ENCODE results near the gene SLC6A12.

SLC6A12 gene

DNA sequence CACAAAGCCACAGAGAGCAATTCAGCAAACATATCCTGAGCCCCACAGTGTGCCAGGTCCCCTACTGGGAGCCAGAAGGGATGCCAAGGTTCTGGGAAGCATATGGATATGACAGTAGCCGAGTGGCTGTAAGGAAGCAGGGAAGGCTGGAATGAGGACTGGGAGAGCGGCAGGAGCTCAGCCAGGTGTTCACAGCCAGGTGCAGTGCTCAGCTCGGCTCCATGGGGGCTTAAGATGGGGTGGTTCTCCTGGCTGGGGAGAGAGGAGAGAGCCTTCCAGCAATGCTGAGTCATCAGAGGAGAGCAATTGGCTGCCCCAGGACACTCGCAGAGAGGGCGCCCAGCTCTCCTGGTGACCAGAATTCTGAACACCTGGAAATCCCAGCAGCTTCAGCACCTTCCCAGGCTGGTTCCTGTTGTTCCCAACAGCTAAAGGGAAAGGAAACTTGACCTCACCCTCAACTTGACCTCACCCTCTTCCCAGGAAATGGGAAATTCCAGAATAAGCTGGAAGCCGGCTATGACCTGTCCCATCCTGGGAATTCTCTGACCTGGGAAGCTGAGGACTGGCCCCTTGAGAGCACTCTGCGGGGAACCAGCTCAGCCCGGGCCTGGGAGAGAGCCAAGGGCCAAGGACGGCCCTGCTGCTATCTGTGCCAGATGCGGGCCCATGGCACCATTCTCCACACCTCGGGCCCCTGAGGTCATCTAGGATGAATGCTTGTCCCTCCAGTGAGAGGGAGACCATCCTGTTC is 34.6 kb downstream of the SLC6A12 start:
- no peak overlapping the region for H3K4me3 ChIP-seq (ENCODE audit: low read depth, low read length)

DNA sequence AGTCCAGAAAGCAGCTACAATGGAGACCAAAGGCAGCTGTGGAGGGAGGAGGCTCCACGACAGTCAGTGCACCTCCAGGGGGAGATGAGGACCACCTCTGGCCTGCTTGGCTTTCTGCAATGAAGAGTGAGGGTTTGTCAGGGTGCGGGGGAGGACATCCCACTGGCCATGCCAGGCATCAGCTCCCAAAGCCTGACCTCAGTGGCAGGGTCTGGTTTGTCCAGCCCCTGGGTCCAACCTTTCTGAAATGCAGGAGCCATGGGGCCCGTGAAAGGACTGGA is 35.2 kb downstream of the SLC6A12 start:
- H3K4me3 ChIP-seq (ENCODE audit: low read depth, low read length): no peak overlapping the region

DNA sequence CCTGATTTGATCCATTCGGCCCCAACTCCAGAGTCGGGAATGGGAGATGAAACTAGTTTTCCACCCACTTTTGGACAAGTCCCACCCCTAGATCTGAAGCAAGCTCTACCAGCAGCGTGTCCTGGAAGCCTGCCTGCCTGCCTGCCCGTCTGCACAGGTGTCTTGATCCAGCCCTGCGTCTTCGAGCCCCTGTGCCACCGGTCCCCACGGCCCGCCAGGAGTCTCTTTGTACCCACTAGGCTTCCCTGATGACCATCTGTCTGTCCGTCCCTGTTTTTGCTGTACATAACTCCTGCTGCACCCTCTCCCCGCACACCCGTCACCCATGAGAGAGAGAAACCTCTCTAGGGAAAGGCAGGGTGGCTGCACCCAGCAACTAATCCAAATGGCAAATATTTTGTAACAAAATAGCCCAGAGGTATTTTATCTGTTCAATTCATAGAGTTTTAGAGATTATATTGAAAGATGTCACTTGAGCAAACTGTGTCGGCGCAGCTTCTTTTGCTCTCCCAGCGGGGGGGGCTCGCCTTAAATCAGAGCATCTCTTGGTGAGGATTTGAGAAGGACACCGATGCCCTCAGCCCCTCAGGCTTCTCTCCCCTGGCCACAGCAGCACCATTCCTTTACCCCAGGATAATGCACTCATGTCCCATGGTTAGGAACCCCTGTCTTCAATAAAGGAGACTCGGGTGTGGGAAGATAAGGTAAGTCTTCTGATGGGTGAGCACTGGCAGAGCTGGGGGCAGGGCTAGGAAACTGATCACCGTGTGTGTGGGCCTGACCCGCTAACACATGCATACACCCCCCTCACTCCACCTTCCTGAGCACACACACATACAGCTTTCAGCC is 35.8 kb downstream of the SLC6A12 start:
- no peak overlapping the region for H3K4me3 ChIP-seq (ENCODE audit: low read depth, low read length)

DNA sequence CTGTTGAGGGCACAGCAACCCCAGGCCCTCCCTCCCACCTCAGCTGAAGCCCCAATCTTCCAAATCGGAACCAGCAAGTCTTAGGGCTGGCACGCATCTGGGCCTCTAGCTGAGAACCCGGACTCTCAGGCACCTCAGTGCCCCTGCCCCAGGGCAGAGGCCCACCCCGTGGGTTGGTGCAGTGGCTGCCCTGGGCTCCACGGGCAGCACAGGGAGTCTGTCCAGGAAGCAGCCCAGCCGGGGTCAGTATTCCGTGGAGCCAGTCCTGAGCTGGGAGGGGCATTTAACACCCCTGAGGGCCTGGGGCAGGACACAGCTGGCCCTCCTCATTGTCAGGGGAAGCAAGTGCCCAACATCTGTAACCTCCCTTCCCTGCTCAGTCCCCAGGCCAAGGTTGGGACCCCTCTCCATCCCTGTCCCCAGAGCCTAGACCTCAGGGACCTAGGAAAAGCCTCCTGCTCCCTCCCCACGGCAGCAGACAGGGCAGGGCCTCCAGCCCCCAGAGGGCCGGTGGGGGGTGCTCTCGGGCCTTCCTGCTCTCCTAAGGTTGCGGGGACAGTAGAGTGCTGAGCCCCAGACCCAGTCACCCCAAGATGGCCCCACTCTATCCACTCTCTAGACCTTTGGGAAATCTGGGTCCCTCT is 36.5 kb downstream of the SLC6A12 start:
- no peak overlapping the region for H3K4me3 ChIP-seq (ENCODE audit: low read depth, low read length)

DNA sequence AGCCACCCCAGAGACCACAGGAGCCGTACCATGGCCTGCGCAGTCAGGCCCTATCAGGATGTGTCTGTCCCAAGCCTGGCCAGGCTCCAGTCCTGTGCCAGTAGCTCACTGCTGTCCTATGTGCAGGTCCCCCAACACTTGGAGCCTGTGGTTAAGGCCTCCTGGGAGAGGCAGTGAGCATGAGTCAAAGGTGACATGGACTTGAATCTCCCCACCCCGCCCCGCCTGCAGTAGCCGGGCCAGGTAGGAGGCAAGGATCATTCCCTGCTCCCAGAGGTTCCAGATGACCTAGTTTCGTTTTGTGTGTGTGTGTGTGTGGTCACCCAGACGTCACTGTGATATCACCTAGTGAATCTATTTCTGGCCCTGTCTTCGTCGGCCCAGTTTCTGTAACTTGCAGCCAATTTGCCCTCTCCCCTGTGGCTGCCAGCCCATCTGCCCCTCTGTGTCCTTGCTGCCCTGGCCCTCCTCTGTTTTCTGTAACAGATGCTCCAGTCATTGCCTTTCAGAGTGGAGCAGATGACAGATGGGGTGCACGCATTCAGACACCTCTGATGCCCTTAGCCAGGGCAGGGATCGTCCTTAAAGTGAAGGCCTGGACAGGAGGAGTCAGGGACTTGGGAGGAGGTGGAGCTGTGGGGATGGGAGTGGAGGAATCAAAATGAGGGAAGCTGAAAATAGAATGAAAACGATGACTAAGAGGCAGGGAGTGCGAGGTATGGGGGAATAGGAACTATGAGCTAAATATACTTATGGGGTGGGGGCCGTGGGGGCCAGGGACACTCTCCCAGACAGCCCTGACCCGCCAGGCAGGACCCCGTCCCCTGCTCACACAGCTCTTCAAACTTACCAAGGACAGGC is 37.4 kb downstream of the SLC6A12 start:
- no peak overlapping the region for H3K4me3 ChIP-seq (ENCODE audit: low read depth, low read length)

DNA sequence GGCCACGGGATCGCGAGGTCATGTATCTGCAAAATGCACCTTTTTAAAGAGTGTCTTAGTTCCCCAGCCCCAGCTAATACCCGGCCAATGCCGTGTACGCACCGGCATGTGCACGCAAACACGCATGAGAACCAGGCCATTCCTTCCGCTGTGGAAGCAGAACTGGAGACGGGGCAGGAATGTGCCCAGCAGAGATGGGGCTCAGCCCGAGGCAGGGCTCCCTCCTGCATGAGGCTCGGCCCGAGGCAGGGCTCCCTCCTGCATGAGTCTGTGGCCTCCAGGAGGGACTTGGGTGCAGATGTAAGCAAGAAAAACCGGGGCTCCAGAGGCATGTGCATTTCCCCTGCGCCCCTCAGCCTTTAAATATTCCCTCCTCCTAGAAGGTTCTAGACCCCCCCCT is 38.2 kb downstream of the SLC6A12 start:
- no peak overlapping the region for H3K4me3 ChIP-seq (ENCODE audit: low read depth, low read length)

DNA sequence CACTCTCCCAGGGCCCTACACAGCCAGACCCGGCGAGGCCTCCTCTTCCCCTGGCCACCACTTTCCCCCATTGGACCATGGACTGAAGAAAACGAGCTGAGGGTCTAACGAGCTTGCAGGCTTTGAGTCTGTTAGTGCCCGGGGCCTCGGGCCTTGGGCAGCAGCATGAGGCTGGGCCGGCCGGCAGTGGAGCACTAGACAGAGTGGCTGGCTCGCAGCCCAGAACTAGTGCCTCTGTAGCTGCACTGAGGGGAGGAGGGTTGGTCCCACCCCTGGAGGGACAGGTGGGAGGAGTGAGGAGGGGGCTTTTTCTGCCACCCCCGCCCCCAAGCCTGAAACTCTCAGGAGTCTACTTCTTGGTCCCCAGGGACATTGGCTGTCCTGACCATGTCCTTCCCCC is 38.7 kb downstream of the SLC6A12 start:
- no peak overlapping the region for H3K4me3 ChIP-seq (ENCODE audit: low read depth, low read length)

DNA sequence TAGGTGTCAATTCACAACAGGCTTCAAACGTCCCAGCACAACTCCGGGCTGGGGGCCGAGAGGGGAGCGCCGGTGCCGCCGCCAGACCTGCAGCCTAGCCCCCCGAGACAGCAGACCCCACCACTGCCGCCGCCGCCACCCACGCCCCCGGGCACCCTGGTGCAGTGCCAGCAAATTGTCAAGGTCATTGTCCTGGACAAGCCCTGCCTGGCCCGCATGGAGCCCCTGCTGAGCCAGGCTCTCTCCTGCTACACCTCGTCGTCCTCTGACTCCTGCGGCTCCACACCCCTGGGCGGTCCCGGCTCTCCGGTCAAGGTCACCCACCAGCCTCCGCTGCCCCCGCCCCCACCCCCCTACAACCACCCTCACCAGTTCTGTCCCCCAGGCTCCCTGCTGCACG is 39.4 kb downstream of the SLC6A12 start:
- H3K4me3 ChIP-seq (ENCODE audit: low read depth, low read length): no peak overlapping the region

DNA sequence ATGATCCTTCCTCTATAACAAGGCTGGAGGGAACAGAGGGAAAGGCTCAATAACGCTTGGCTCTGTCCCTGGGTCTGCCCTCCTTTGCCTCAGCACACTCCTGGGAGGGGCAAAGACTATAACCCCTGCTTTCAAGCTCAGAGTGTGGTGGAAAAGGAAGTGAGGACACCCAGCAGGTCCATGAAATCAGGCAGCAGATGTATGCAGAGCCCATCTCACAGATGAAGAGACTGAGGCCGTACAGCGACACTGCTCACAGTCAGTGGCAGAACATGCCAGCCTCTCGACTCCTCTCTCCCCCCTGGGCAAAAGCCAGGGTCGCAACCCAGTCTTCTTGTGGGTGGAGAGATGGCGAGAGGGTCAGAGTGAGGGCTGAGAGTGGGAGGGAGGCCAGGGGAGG is 39.8 kb downstream of the SLC6A12 start:
- no peak overlapping the region for H3K4me3 ChIP-seq (ENCODE audit: low read depth, low read length)

DNA sequence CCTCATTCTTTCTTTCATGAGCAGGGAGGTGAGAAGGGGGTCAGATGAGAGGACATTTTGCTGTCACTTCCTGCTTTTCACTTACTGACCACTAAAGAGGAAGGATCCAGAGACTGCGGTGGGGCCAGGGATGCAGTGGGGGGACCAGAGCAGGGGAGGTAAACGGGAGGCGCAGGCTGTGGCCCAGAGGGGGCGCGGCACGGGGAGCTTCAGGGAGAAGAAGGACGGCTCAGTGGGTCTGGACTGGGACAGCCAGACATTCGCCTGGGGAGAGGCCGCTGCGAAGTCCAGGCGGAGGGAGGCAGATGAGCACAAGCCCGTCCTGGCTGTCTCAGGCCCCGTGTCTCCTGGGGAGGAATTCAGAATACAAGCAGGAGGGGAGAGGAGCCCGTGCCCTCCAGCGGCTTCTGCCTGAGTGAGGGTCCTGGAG is 41.2 kb downstream of the SLC6A12 start:
- H3K4me3 ChIP-seq (ENCODE audit: low read depth, low read length): no peak overlapping the region

DNA sequence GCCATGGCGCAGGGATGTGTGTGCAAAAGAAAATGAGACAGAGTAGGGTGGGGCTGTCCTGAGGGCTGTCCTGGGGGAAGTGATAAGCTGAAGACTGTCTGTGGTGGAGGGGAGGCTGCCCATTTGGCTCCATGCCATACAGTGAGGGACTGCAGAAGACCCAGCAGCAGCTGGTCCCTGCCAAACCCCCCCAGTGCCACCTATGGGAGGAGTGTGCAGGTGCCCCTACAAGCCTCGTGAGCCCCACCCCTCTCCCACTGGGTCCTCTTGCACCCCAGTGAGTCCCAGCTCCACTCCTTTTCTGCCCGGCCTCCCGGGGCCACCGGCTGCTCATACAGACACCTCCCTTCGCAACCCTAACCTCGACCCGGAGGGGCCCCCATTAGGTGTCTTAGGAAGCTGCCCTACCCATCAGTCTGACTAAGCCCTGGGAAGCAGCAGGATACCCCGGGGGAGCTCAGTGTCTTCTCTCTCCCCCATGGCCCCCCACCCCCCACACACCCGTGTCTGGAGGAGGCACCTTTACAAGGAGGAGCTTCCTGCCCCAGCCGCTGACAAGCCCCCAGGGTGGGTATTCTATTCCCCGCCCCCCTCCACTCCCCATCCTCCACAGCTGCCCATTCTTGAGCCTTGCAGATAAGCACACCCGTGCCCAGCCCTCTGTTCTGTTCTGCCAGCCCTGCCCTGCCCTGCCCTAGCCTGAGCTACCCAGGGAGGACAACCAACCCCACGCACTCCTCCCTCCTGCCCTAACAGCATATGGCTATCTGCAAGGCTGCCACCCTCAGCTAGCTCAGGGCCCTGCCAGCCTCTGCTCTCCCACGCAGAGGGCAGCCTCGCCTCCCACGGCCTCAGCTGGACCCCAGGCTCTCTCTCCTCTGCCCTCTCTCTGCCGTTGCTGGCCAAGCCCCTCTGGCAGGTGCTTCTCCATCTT is 41.9 kb downstream of the SLC6A12 start:
- H3K4me3 ChIP-seq (ENCODE audit: low read depth, low read length): no peak overlapping the region

DNA sequence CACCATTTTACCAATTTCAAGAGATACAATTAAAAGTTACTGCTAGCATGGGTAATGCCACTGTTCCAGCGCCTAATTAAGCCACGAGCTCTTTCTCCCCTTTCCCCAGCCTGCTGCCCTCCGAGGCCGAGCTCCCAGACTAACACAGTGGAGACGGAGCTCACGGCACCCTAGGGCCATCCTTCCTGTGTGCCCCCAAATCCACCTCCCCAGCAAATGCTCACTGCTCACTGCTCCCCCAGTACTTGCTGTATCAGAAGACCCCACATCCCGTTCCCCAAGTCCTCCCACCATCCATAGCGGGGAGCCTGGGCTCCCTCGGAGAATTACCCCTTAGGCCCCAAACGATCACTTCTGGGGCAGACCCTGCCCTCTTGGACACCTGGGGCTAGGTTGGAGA is 42.7 kb downstream of the SLC6A12 start:
- no peak overlapping the region for H3K4me3 ChIP-seq (ENCODE audit: low read depth, low read length)

DNA sequence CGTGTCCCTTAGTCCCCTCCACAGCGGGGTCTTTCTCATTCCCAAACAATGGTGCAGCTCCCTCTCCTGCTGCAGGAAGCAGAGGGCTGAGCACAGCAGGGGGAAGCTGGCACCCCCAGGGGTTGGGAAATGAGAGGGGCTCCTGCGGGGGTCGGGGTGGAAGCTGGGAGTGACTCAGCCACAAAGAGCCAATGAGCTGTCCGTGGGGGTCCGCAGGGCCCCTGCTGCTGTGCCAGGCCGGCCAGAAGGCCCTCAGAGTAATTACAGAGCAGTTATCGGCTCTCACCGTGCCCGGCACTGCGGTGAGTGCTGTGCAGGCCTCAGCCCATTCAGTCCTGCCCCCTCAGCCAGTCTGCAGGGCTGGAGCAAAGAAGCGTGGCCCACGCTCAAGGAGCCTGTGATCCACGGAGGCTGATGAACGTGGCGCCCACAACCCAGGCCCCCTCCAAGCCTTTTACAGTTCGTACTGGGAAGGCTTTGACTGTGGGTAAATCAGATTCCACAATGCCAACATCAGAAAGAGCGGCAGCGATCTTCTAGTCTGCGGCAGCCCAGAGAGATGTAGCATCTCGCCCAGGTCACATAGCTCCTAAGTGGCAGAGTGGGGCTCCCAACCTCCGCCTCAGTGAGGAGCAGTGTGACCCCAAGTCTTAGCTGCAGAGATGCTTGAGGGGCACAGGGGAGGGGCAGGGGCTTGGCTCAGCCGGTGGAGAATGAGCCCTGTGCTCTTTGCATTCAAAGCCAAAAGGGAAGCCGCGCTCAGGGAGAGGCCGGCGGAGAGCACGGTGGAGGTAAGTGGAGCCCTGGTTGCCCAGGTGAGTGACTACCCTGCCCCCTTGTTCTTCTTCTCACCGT is 43.4 kb downstream of the SLC6A12 start:
- no peak overlapping the region for H3K4me3 ChIP-seq (ENCODE audit: low read depth, low read length)

DNA sequence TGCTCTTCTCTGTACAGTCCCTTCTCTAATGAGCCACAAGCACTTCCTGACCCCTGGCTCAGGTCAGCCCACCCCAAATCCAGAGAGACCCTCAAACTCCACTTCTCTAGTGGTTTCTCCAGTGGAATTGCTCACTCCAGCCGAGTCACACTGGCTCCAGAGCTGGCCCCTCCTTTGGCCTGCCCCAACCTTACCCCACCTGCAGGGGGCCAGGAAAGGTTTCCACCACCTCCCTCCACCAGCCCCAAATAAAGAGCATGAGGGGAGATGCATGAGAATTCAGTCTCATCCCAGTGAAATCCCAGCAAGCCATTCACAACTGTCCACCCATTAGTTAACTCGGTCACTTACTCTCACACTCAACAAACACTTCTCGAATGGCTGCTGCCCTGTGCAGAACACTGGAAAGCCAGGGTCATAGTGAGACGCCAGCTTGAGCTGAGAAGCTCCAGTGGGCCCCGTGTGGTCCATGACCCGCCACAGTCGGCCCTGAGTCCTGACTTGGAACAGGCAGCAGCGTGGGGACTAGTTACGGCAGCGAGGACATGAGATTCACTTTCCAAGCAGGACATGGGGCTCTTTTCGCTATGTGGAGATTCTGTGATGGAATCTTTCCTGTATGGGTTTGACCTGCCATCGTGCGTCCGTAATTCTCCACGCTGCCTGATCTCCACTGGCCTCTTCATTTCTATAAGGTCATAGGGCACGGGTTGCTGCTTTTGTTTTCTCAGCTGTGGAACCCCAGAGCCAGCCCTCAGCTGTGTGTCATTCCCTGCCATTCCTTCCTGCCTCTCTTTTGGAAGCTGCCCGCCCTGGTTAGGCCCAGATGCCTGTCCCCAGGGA is 44.2 kb downstream of the SLC6A12 start:
- H3K4me3 ChIP-seq (ENCODE audit: low read depth, low read length): no peak overlapping the region

DNA sequence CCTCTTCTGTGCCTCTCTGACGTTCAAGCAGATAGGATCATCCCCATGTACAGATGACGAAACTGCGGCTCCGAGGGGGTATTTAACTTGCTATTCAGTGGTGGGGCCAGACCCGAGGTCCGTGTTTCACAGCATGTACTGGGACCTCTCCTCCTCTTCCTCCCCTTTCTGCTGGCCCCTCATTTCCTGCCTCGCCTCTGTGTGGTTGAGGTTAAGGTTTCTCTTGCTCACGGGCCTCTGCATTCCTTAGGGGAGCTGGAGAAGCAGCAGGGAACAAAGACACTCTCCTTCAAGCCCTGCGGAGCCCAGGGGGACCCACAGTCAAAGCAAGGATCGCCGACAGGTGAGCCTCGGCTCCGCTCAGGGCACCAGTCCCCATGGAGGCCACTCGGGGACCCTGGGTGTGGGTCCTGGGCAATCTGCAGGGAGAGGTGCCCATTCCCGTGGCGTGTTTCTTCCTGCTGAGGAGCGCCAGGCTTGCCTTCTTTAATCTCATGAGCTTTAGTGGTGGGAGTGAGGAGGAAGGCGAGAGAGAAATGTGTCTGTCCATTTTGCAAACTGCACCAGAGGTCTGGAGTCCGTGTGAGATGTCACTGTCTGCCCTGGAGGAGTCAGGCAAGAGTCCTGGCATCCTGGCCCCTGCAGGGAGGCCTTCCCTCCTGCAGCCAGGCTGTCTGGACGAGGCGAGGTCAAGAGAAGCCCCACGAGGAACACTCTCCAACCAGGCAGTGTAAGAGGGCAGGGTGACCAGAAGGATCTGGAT is 45.0 kb downstream of the SLC6A12 start:
- H3K4me3 ChIP-seq (ENCODE audit: low read depth, low read length): no peak overlapping the region

DNA sequence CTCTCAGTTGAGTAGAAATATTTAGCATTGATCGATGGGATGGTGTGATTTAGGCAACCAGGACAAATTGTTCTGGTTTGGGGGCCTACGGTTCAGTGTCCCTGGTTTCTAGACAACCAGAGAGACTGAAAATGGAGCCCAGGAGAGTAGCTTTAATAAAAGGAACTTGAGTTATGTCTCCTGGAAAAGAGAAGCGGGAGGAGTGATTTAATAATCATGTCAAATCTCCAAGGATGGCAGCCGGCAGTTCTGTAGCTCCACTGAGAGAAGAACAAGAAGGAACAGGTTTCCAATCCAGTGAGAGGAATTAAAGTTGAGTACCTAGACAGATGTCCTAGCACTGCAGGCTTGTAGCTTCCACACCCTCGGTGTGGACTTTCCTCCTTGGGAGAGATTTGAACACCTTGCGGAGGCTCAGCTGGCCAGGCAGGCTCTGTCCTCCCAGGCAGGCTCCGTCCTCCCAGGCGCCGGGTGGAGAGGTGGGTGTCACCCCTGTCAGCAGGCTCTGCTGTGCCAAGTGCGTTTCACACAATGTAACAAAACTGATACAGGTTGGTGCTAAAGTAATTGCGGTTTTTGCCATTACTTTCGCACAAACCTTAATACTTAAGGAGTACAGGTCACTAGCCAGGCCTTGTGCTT is 45.9 kb downstream of the SLC6A12 start:
- no peak overlapping the region for H3K4me3 ChIP-seq (ENCODE audit: low read depth, low read length)

Measured in iPS-11a (cell line).